IMR-90 (cell line): ENCODE results near the gene STEEP1. TPM values are rescaled to one million over a fixed set of nuclear protein-coding genes. Genes with fewer than 3 reads are reported as not detected.

Experiments used
- ATAC-seq: fragments of 200-7000 bp; cut with Tn5 transposase; 2 replicates; pipeline ENCODE4 v1.9.1; 2020; ENCODE audit warnings: low read depth, mild to moderate bottlenecking, moderate library complexity
- BruUV-seq: library from RNA; stranded (reverse); fragments of 400-500 nt; replicated peaks from 2 replicates; lab custom pipeline; 2021; lab: Mats Ljungman, UMichigan
- CTCF ChIA-PET: fragments of 300-600 bp; formaldehyde crosslinking; extraction: SDS; loops from one replicate; lab custom pipeline; 2021; ENCODE audit warnings: antibody characterized with exemption; lab: Yijun Ruan, JAX
- POLR2A ChIA-PET: fragments of 300-600 bp; sonication (Branson Sonifier 250); formaldehyde crosslinking; loops from one replicate; lab custom pipeline; 2022; ENCODE audit warnings: antibody characterized with exemption; ENCODE audit not compliant: unreplicated experiment; lab: Charles Lee
- DNase-seq: peaks from one replicate; pipeline ENCODE4 v3.0.0; 2013
- H2AFZ ChIP-seq: replicated peaks from 2 replicates; pipeline ENCODE3; 2013; ENCODE audit warnings: low read length, mild to moderate bottlenecking; ENCODE audit not compliant: poor library complexity
- H2AK5ac ChIP-seq: 2 replicates; pipeline ENCODE4 v1.6.1; 2013; ENCODE audit warnings: low read depth, low read length, inconsistent platforms
- H2AK9ac ChIP-seq: replicated peaks from 2 replicates; pipeline ENCODE3; 2013; ENCODE audit warnings: mild to moderate bottlenecking, low read depth, low read length, moderate library complexity; ENCODE audit not compliant: poor library complexity
- H2BK120ac ChIP-seq: 2 replicates; pipeline ENCODE4 v1.6.1; 2013; ENCODE audit warnings: low read depth, low read length, inconsistent platforms
- H2BK15ac ChIP-seq: 3 replicates; pipeline ENCODE4 v1.6.1; 2013; ENCODE audit warnings: low read depth, low read length, inconsistent platforms
- H2BK20ac ChIP-seq: 2 replicates; pipeline ENCODE4 v1.6.1; 2013; ENCODE audit warnings: low read depth, mild to moderate bottlenecking, inconsistent platforms, low read length, moderate library complexity
- H2BK5ac ChIP-seq: 2 replicates; pipeline ENCODE4 v1.6.1; 2013; ENCODE audit warnings: mild to moderate bottlenecking, low read depth, low read length, inconsistent platforms; ENCODE audit not compliant: poor library complexity, severe bottlenecking
- H3K14ac ChIP-seq: replicated peaks from 2 replicates; pipeline ENCODE4 v1.6.1; 2013; ENCODE audit warnings: low read depth, low read length, inconsistent platforms
- H3K18ac ChIP-seq: 2 replicates; pipeline ENCODE4 v1.6.1; 2013; ENCODE audit warnings: low read depth, low read length, control low read depth
- H3K23ac ChIP-seq: 2 replicates; pipeline ENCODE4 v1.6.1; 2013; ENCODE audit warnings: low read depth, low read length, inconsistent platforms
- H3K27ac ChIP-seq: 2 replicates; pipeline ENCODE4 v1.5.1; 2013; ENCODE audit warnings: mild to moderate bottlenecking, control low read depth, low read length; ENCODE audit not compliant: insufficient read depth
- H3K27me3 ChIP-seq: 2 replicates; pipeline ENCODE4 v1.6.1; 2013; ENCODE audit warnings: low read length; ENCODE audit not compliant: control insufficient read depth, insufficient read depth
- H3K36me3 ChIP-seq: 2 replicates; pipeline ENCODE4 v1.6.1; 2013; ENCODE audit warnings: low read length, mixed read lengths; ENCODE audit not compliant: control insufficient read depth, insufficient read depth
- H3K4ac ChIP-seq: 2 replicates; pipeline ENCODE4 v1.6.1; 2013; ENCODE audit warnings: low read depth, low read length, inconsistent platforms
- H3K4me1 ChIP-seq: 2 replicates; pipeline ENCODE4 v1.6.1; 2013; ENCODE audit warnings: low read length, mixed read lengths; ENCODE audit not compliant: control insufficient read depth, insufficient read depth
- H3K4me2 ChIP-seq: 2 replicates; pipeline ENCODE4 v1.6.1; 2013; ENCODE audit warnings: low read depth, mild to moderate bottlenecking, control low read depth, low read length, moderate library complexity
- H3K4me3 ChIP-seq: 2 replicates; pipeline ENCODE4 v1.5.1; 2013; ENCODE audit warnings: low read depth, mild to moderate bottlenecking, control low read depth, low read length, moderate library complexity; ENCODE audit not compliant: insufficient read depth
- H3K56ac ChIP-seq: 2 replicates; pipeline ENCODE4 v1.6.1; 2013; ENCODE audit warnings: low read length, inconsistent platforms; ENCODE audit not compliant: insufficient read depth; ENCODE audit errors: extremely low read depth
- H3K79me1 ChIP-seq, 2 experiments: 2 replicates each; pipeline ENCODE4 v1.6.1; 2013; ENCODE audit warnings: low read length in 2 of 2, inconsistent platforms in 1 of 2, low read depth in 1 of 2
- H3K9ac ChIP-seq: 2 replicates; pipeline ENCODE4 v1.6.1; 2013; ENCODE audit warnings: low read depth, low read length, control low read depth
- H3K9me1 ChIP-seq: 2 replicates; pipeline ENCODE4 v1.6.1; 2013; ENCODE audit warnings: low read length, inconsistent platforms; ENCODE audit not compliant: insufficient read depth
- H3K9me3 ChIP-seq: 2 replicates; pipeline ENCODE4 v1.6.1; 2013; ENCODE audit warnings: low read length; ENCODE audit not compliant: control insufficient read depth, insufficient read depth
- H4K20me1 ChIP-seq: 2 replicates; pipeline ENCODE4 v1.6.1; 2013; ENCODE audit warnings: low read length, inconsistent platforms; ENCODE audit not compliant: insufficient read depth
- H4K5ac ChIP-seq: 2 replicates; pipeline ENCODE4 v1.6.1; 2013; ENCODE audit warnings: mild to moderate bottlenecking, low read depth, low read length, control low read depth
- H4K8ac ChIP-seq, 2 experiments: 2 replicates each; pipeline ENCODE4 v1.6.1; 2013; ENCODE audit warnings: low read depth in 2 of 2, low read length in 2 of 2, control low read depth in 1 of 2, inconsistent platforms in 1 of 2
- H4K91ac ChIP-seq: 2 replicates; pipeline ENCODE4 v1.6.1; 2013; ENCODE audit warnings: low read depth, low read length, inconsistent platforms; ENCODE audit not compliant: insufficient read depth
- BHLHE40 ChIP-seq: fragments of 150-350 bp; IDR thresholded peaks from 2 replicates; pipeline ENCODE4 v1.6.1; 2016; ENCODE audit warnings: mild to moderate bottlenecking, low read depth, low read length
- CEBPB ChIP-seq: IDR thresholded peaks from 2 replicates; pipeline ENCODE4 v1.6.1; 2012; ENCODE audit warnings: low read depth, low read length, improper control_type of control experiment
- CHD1 ChIP-seq: IDR thresholded peaks from 2 replicates; pipeline ENCODE4 v1.6.1; 2012; ENCODE audit warnings: low read depth, low read length, improper control_type of control experiment
- CTCF ChIP-seq: conservative IDR thresholded peaks from 2 replicates; pipeline ENCODE4 v1.5.1; 2012; ENCODE audit warnings: mild to moderate bottlenecking, low read depth, low read length, improper control_type of control experiment
- FOS ChIP-seq: fragments of 150-350 bp; IDR thresholded peaks from 2 replicates; pipeline ENCODE4 v1.6.1; 2016; ENCODE audit warnings: low read depth, low read length
- MAFK ChIP-seq: IDR thresholded peaks from 2 replicates; pipeline ENCODE4 v1.6.1; 2012; ENCODE audit warnings: low read depth, low read length, improper control_type of control experiment
- MAZ ChIP-seq: IDR thresholded peaks from 2 replicates; pipeline ENCODE4 v1.6.1; 2012; ENCODE audit warnings: low read depth, mild to moderate bottlenecking, low read length, improper control_type of control experiment, moderate library complexity, borderline replicate concordance
- MXI1 ChIP-seq: IDR thresholded peaks from 2 replicates; pipeline ENCODE4 v1.6.1; 2012; ENCODE audit warnings: low read depth, mild to moderate bottlenecking, low read length, moderate library complexity, borderline replicate concordance
- NFE2L2 ChIP-seq: fragments of 150-350 bp; IDR thresholded peaks from 2 replicates; pipeline ENCODE4 v1.6.1; 2016; ENCODE audit warnings: low read depth, mild to moderate bottlenecking, low read length
- POLR2A ChIP-seq: IDR thresholded peaks from 2 replicates; pipeline ENCODE4 v1.6.1; 2012; ENCODE audit warnings: mild to moderate bottlenecking, low read depth, low read length
- RAD21 ChIP-seq: IDR thresholded peaks from 2 replicates; pipeline ENCODE4 v1.6.1; 2012; ENCODE audit warnings: low read length, improper control_type of control experiment
- RCOR1 ChIP-seq: IDR thresholded peaks from 2 replicates; pipeline ENCODE4 v1.6.1; 2012; ENCODE audit warnings: mild to moderate bottlenecking, low read length, improper control_type of control experiment; ENCODE audit not compliant: insufficient replicate concordance
- RFX5 ChIP-seq: IDR thresholded peaks from 2 replicates; pipeline ENCODE4 v1.8.0; 2012; ENCODE audit warnings: low read depth, mild to moderate bottlenecking, low read length, moderate library complexity
- SMC3 ChIP-seq: fragments of 150-350 bp; IDR thresholded peaks from 2 replicates; pipeline ENCODE4 v1.6.1; 2016; ENCODE audit warnings: low read depth, mild to moderate bottlenecking, antibody characterized with exemption, low read length, moderate library complexity
- USF2 ChIP-seq: fragments of 150-350 bp; IDR thresholded peaks from 2 replicates; pipeline ENCODE4 v1.6.1; 2017; ENCODE audit warnings: mild to moderate bottlenecking, antibody characterized with exemption, low read length, low read depth
- WGBS, 2 experiments: methylation state at CpG; one replicate each; pipeline versions ENCODE4 v1.1.5 to v1.1.7; 2013; ENCODE audit warnings: missing lambda C conversion rate in 2 of 2; ENCODE audit not compliant: insufficient read length in 1 of 2; ENCODE audit errors: extremely low coverage in 2 of 2; 5-methylcytosine and 5-hydroxymethylcytosine counted together
- dilution Hi-C: fragments of 300-500 bp; cut with HindIII; formaldehyde crosslinking; loops from one replicate; pipeline ENCODE4 v1.14.3; 2018; ENCODE audit warnings: low sequenced_read_pairs; ENCODE audit not compliant: unreplicated experiment
- in situ Hi-C: fragments of 300-500 bp; cut with MboI; formaldehyde crosslinking; loops from 3 replicates; pipeline ENCODE4 v1.14.3; 2019; ENCODE audit warnings: low sequenced_read_pairs, inconsistent platforms, mixed read lengths
- intact Hi-C: fragments of 100-400 bp; cut with micrococcal nuclease; formaldehyde crosslinking; loops from 2 replicates; pipeline ENCODE4 v1.10.0; 2022
- polyA plus RNA-seq, 3 experiments: library from polyadenylated mRNA; depleted of rRNA; stranded (reverse); fragments of >200 nt; gene quantifications; 2 replicates each; pipeline ENCODE4 v1.2.3, GENCODE V29; 2012; ENCODE audit warnings: low replicate concordance in 1 of 3
- total RNA-seq: library from RNA; depleted of rRNA; stranded (reverse); fragments of >200 nt; gene quantifications from 2 replicates; pipeline ENCODE4 v1.2.3, GENCODE V29; 2012
- TF ChIP-seq, protein P1 (sequence below): fragments of 150-350 bp; IDR thresholded peaks from 2 replicates; pipeline ENCODE4 v1.6.1; 2016; ENCODE audit warnings: low read depth, mild to moderate bottlenecking, low read length, moderate library complexity, borderline replicate concordance

Gene STEEP1
- total and polyA plus RNA-seq, 2 of the 4 experiments (the other 2 are of a cell fraction), result 16.7 to 33.2 TPM

DNA sequence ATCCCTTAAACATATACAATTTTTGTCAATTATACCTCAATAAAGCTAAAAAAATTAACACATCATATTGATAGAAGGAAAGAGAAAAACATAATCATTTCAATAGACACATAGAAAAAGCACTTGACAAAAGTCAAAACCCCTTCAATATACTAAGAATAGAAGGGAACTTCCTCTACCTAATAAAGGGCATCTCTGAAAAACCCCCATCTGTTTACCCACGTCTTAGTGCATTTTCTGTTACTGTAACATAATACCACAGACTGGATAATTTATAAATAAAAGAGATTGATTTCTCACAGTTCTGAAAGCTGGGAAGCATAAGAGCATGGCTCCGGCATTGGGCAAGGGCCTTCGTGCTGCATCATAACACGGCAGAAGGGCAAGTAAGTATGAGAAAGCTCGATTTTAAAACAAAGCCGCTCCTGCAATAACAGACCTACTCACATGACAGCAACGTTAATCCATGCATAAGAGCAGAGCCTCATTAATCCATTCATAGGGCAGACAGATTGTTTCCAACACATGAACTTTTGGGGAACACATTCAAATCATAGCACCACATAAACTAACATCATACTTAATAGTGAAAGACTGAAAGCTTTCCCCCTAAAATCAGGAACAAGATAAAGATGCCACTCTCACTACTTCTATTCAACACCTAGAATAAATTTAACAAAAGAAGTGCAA lies 15.7 kb downstream of the STEEP1 start:
- Histone ChIP-seq H3K9ac (no peak overlapping the region), H2AK5ac (no peak overlapping the region), H3K36me3 (0 out of 2 replicates have a peak, but pooled peaks cover 1% of the 10 kb centered on the region), H2BK20ac (no peak overlapping the region), H3K23ac (no peak overlapping the region), H2BK15ac (no peak overlapping the region), H3K14ac (no peak overlapping the region), H2BK5ac (no peak overlapping the region), H3K27me3 (no peaks in the 10 kb centered on the region), H4K91ac (no peak overlapping the region), H4K5ac (no peak overlapping the region), H2BK120ac (no peak overlapping the region), H3K9me1 (no peaks in the 10 kb centered on the region), H3K27ac (no peak overlapping the region), H3K4ac (no peak overlapping the region), H3K9me3 (no peaks in the 10 kb centered on the region), H3K4me3 (no peak overlapping the region), H4K20me1 (no peaks in the 10 kb centered on the region), H4K8ac (no peak overlapping the region), H2AK9ac (no peak overlapping the region), H3K4me2 (no peak overlapping the region), H3K79me1 (peaks cover 0 to 5% of the 10 kb centered on the region in 2 experiments; a peak in 2 of 4 replicates), H3K18ac (no peak overlapping the region), H3K56ac (no peak overlapping the region), H3K4me1 (peaks cover 2% of the 10 kb centered on the region; the same call in 1 of the 2 replicates), H2AFZ (no peak overlapping the region)
- no TSS peak for BruUV-seq
- intact Hi-C loops (no loop called here), dilution Hi-C loops (no loop called here), in situ Hi-C loops (no loop called here)
- DNase-seq, result no peak
- POLR2A ChIA-PET, result no interaction called here
- TF ChIP-seq FOS (no peak), POLR2A (no peak), MXI1 (no peak), RAD21 (no peak), CEBPB (no peak), CTCF (no peak), RFX5 (no peak), RCOR1 (no peak), SMC3 (no peak), MAZ (no peak), USF2 (no peak), BHLHE40 (no peak), MAFK (no peak), NFE2L2 (no peak), CHD1 (no peak)
- TF ChIP-seq, protein P1, sequence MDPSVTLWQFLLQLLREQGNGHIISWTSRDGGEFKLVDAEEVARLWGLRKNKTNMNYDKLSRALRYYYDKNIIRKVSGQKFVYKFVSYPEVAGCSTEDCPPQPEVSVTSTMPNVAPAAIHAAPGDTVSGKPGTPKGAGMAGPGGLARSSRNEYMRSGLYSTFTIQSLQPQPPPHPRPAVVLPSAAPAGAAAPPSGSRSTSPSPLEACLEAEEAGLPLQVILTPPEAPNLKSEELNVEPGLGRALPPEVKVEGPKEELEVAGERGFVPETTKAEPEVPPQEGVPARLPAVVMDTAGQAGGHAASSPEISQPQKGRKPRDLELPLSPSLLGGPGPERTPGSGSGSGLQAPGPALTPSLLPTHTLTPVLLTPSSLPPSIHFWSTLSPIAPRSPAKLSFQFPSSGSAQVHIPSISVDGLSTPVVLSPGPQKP, result no peak
- WGBS, 2 experiments, result no CpG with 5 or more reads among the region's 7 CpGs
- ATAC-seq, result no peak
- CTCF ChIA-PET, result interaction anchor here (0.6 kb wide), 1 partner anchor 267 kb away, joined by 4 read pairs; no protein-coding TSS in a partner anchor
